Activated CD4-positive, alpha-beta memory T cell treated with anti-CD3 and anti-CD28 coated beads for 36 hours (primary cell): Measurements from ENCODE around the gene APBB1IP. TPM values are rescaled to one million over a fixed set of nuclear protein-coding genes. Genes with fewer than 3 reads are reported as not detected.
"Not testable (repeated sequence)": the region's sequence is repeated elsewhere in the genome, so short reads cannot be mapped to it uniquely, and the experiment has no call there.

Experiments
- CTCF ChIA-PET: fragments of 350-600 bp; sonication (Branson Sonifier 250); formaldehyde crosslinking; loops from one replicate; lab custom pipeline; 2021; ENCODE audit warnings: antibody characterized with exemption, inconsistent platforms; lab: Charles Lee
- POLR2A ChIA-PET: fragments of 350-600 bp; sonication (Branson Sonifier 250); formaldehyde crosslinking; loops from one replicate; lab custom pipeline; 2021; ENCODE audit warnings: antibody characterized with exemption; lab: Charles Lee
- DNase-seq: peaks from one replicate; pipeline ENCODE4 v3.0.0-alpha.2; 2020
- H3K27ac Mint-ChIP-seq: one replicate; pipeline ENCODE4 v1.8.0; 2021; ENCODE audit warnings: mixed read lengths
- H3K27me3 Mint-ChIP-seq: one replicate; pipeline ENCODE4 v1.8.0; 2021; ENCODE audit warnings: mixed read lengths
- H3K36me3 Mint-ChIP-seq: one replicate; pipeline ENCODE4 v1.8.0; 2021; ENCODE audit warnings: mixed read lengths
- H3K4me1 Mint-ChIP-seq: one replicate; pipeline ENCODE4 v1.8.0; 2021; ENCODE audit warnings: low read depth, mixed read lengths
- H3K4me3 Mint-ChIP-seq: one replicate; pipeline ENCODE4 v1.8.0; 2021; ENCODE audit warnings: mild to moderate bottlenecking, mixed read lengths
- H3K9me3 Mint-ChIP-seq: one replicate; pipeline ENCODE4 v1.8.0; 2021; ENCODE audit warnings: mixed read lengths
- intact Hi-C: fragments of 100-400 bp; cut with micrococcal nuclease; formaldehyde crosslinking; loops from one replicate; pipeline ENCODE4 v1.15.1; 2023
- total RNA-seq, 2 experiments: library from RNA; stranded (reverse); gene quantifications; one replicate each; pipeline ENCODE4 v1.2.3, GENCODE V29; 2021

Gene APBB1IP
- total RNA-seq, 2 experiments from 2014 or later: 50.1 to 52.1 TPM

DNA sequence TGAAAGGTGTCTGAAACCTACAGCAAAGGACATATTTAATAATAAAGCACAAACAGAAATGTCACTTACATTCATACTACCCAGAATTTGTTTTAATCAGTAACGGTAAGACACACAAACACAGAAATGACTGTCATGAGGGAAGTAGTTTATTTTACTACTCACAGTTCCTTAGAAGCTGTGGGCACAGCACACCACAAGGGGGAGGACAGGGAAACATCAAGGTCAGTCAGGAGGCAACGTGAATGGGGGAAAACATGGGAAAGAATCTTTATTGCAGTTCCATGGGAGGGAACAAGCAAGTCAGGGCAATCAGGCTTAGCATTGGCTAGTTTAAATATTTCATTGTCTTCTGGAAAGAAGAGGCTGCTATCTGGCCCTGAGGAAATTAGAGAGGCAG, 135.5 kb downstream of the APBB1IP start:
- H3K4me1 Mint-ChIP-seq: peaks cover 4% of the 10 kb centered on the region
- ChIA-PET POLR2A (no interaction called here), CTCF (no interaction called here)
- H3K4me3 Mint-ChIP-seq: no peak overlapping the region
- peaks cover 15% of the 10 kb centered on the region for H3K9me3 Mint-ChIP-seq
- H3K27me3 Mint-ChIP-seq: no peaks in the 10 kb centered on the region
- no peak overlapping the region for H3K27ac Mint-ChIP-seq
- H3K36me3 Mint-ChIP-seq: peaks cover 48% of the 10 kb centered on the region
- no peak for DNase-seq
- intact Hi-C loops: loop anchor here (1.0 kb wide), 1 partner anchor 11 kb away; no protein-coding TSS in a partner anchor

DNA sequence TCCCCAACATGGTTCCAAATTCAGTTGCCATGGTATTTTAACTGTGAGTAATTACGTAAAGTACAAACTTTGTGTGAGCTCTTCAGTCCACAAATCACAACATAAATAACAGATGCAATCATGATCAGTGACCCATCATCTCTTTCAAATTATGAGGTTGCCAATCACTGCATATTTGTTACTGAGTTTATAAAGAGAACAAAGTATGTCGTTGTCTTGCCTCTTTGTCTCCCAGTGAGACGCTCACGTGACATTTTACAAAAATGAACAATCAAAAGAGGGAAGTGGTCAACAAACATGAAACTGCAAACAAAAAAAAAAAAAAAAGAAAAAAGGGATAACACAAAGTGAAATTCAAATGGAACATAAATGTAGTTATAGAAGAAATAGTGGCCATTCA, 136.6 kb downstream of the APBB1IP start:
- H3K27me3 Mint-ChIP-seq: no peaks in the 10 kb centered on the region
- POLR2A ChIA-PET: no interaction called here
- H3K36me3 Mint-ChIP-seq: peaks cover 42% of the 10 kb centered on the region
- H3K27ac Mint-ChIP-seq: no peak overlapping the region
- H3K4me3 Mint-ChIP-seq: no peak overlapping the region
- intact Hi-C loops: no loop called here
- peaks cover 15% of the 10 kb centered on the region for H3K9me3 Mint-ChIP-seq
- CTCF ChIA-PET: no interaction called here
- peaks cover 4% of the 10 kb centered on the region for H3K4me1 Mint-ChIP-seq
- DNase-seq: no peak

DNA sequence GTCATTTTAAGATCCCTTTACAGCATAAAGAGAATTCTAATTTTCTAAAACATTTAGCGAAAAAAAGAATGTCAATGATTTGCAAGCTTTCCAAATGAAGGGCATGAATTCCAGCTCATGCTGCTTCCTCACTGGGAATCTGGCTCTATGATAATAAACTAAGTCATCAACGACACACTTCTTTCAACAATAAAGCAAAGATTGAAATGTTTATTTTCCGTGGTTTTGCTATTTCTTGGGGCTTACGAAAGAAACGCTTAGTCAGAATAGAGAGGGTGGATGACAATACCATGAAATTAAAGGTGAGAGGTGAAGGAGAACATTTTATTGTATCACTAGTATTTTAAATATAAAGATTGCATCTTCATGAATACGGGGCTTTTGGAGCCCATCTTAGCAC, 140.2 kb downstream of the APBB1IP start:
- H3K4me3 Mint-ChIP-seq, DNase-seq, H3K27ac Mint-ChIP-seq, POLR2A ChIA-PET, H3K27me3 Mint-ChIP-seq, intact Hi-C loops, H3K4me1 Mint-ChIP-seq, CTCF ChIA-PET: not testable (repeated sequence)
- Mint-ChIP-seq H3K36me3 (peaks cover 15% of the 10 kb centered on the region), H3K9me3 (peaks cover 15% of the 10 kb centered on the region)

DNA sequence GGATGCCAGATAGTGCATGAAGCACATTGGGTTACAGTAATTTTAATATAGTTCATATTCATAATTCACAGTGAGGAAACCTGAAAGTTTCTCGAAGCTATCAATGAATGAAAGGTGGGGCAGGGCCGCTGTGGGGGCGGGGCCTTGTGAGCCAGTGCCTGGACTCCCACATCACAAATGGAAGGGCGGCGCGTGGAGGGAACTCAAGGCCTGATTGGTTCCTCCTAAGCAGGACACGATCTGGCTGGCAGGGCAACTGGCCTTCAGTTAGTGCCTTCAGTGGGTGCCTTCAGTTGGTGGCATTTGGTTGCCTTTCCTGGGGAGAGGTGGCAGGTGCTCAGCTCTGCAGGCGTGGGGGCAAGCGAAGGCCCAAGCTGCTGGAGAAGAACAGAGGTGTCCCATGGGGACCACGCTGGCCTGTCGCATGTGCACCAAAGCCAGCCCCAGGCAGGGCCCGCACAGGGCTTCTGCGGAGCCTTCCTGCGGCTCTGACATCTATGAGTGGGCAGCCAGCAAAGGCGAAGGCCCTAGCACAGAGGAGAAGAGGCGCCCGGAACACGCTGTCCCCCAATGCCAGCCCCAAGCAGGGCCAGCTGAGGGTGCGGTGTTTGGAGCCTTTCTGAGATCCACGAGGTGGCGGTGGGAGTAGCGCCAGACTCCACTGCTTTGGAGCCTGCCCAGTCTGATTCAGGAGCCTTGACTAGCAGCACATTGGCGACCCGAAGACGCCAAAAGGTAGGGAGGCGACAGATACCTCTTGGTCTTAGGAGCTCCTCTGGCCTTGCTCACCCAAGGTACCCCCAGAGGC, 141.3 kb downstream of the APBB1IP start:
- peaks cover 4% of the 10 kb centered on the region for H3K4me1 Mint-ChIP-seq
- peaks cover 10% of the 10 kb centered on the region for H3K36me3 Mint-ChIP-seq
- H3K4me3 Mint-ChIP-seq: no peak overlapping the region
- DNase-seq: no peak
- no peak overlapping the region for H3K27ac Mint-ChIP-seq
- H3K9me3 Mint-ChIP-seq: peaks cover 13% of the 10 kb centered on the region
- H3K27me3 Mint-ChIP-seq: no peaks in the 10 kb centered on the region
- ChIA-PET CTCF (no interaction called here), POLR2A (no interaction called here)
- intact Hi-C loops: no loop called here

DNA sequence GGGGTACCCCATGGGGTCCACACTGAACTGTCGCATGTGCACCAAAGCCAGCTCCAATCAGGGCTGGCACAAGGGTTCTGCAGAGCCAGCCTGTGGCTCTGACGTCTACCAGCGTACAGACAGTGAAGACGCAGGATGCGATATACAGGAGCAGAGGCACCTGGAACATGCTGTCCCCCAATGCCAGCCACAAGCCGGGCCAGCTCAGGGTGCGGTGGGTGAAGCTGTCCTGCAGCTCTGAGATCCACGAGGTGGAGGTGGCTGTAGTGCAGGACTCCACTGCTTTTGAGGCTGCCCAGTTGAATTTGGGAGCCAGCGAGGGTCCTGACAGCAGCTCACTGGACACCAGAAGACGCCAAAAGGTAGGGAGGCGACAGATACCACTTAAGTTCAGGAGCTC, 148.1 kb downstream of the APBB1IP start:
- no peaks in the 10 kb centered on the region for H3K36me3 Mint-ChIP-seq
- CTCF ChIA-PET: no interaction called here
- no peak overlapping the region for H3K4me3 Mint-ChIP-seq

DNA sequence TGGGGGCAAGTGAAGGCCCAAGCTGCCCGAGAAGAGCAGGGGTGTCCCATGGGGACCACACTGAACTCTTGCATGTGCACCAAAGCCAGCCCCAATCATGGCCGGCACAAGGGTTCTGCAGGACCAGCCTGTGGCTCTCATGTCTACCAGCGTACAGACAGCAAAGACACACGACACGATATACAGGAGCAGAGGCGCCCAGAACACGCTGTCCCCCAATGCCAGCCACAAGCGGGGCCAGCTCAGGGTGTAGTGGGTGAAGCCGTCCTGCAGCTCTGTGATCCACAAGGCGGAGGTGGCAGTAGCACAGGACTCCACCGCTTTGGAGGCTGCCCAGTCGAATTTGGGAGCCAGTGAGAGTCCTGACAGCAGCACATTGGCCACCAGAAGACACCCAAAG, 150.5 kb downstream of the APBB1IP start:
- POLR2A ChIA-PET: no interaction called here
- H3K9me3 Mint-ChIP-seq: no peaks in the 10 kb centered on the region
- CTCF ChIA-PET: no interaction called here
- no peaks in the 10 kb centered on the region for H3K4me1 Mint-ChIP-seq
- intact Hi-C loops: no loop called here
- no peak overlapping the region for H3K27ac Mint-ChIP-seq
- DNase-seq: no peak
- no peak overlapping the region for H3K4me3 Mint-ChIP-seq
- no peaks in the 10 kb centered on the region for H3K27me3 Mint-ChIP-seq
- peaks cover 6% of the 10 kb centered on the region for H3K36me3 Mint-ChIP-seq

More for the DNA sequence above, 148.1 kb downstream of the APBB1IP start:
- H3K9me3 Mint-ChIP-seq: no peaks in the 10 kb centered on the region
- no peaks in the 10 kb centered on the region for H3K27me3 Mint-ChIP-seq
- POLR2A ChIA-PET: interaction anchor here (0.6 kb wide), 1 partner anchor 148 kb away, joined by 3 read pairs; no protein-coding TSS in a partner anchor
- no peak for DNase-seq
- intact Hi-C loops: no loop called here
- H3K4me1 Mint-ChIP-seq: no peaks in the 10 kb centered on the region
- no peak overlapping the region for H3K27ac Mint-ChIP-seq

DNA sequence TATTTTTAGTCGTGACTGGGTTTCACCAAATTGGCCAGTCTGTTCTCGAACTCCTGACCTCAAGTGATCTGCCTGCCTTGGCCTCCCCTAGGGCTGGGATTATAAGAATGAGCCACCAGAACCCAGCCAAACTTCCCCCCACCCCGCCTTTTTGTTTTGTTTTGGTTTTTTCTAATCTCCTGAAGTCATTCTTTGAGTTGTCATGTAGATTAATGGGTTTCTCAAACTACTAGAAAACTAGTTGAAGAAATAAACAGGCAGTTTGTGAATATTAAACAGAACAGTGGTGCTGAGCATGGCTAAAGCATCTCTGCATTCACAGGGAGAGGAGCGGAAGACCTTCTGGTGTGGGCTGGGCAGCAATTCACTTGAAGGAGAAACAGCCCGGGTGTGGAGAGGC, 151.7 kb downstream of the APBB1IP start:
- H3K27me3 Mint-ChIP-seq, CTCF ChIA-PET, H3K9me3 Mint-ChIP-seq, DNase-seq, H3K4me3 Mint-ChIP-seq, intact Hi-C loops, H3K36me3 Mint-ChIP-seq, H3K4me1 Mint-ChIP-seq, H3K27ac Mint-ChIP-seq: not testable (repeated sequence)
- POLR2A ChIA-PET: interaction anchor here (0.6 kb wide), 1 partner anchor 598 kb away, joined by 4 read pairs; no protein-coding TSS in a partner anchor

DNA sequence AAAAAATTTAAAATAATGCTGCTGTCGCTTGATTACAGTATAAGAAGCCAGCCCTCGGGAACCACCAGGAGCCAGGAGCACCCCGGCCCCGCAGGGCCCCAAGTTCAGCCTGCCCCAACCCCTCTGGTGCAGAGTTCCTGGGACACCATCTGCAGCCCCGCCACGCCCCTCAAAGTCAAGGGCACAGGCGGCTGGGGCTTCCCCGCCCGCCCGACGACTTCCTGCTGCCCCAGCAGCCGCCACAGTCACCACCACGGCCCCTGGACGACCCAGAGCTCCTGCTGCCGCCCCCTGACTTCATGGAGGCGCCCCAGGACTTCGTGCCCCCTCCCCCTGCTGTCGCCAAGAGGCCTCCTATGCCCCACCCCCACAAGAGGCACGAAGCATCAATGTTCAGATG, 155.8 kb downstream of the APBB1IP start:
- DNase-seq: no peak
- intact Hi-C loops: no loop called here
- H3K4me3 Mint-ChIP-seq: no peak overlapping the region
- H3K27me3 Mint-ChIP-seq: no peaks in the 10 kb centered on the region
- POLR2A ChIA-PET: no interaction called here
- H3K4me1 Mint-ChIP-seq: no peaks in the 10 kb centered on the region
- no peak overlapping the region for H3K27ac Mint-ChIP-seq
- H3K36me3 Mint-ChIP-seq: peaks cover 6% of the 10 kb centered on the region
- H3K9me3 Mint-ChIP-seq: no peaks in the 10 kb centered on the region
- CTCF ChIA-PET: no interaction called here

DNA sequence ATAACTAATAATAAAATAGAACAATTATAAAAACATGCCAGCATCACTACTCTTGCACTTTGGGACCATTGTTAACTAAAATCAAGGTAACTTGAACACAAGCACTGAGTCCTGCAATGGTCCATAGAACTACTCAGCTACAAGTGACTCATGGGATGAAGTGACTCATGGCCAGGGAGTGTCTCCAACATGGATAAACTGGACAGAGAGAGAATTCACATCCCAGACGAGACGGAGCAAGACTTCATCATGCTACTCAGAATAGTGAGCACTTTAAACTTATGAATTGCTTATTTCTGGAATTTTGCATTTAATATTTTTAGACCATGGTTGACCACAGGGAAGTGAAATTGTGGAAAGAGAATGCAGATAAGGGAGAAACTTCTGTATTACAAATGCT, 165.1 kb downstream of the APBB1IP start:
- DNase-seq, H3K36me3 Mint-ChIP-seq, H3K27ac Mint-ChIP-seq, intact Hi-C loops, H3K4me3 Mint-ChIP-seq, H3K27me3 Mint-ChIP-seq, H3K9me3 Mint-ChIP-seq, H3K4me1 Mint-ChIP-seq: not testable (repeated sequence)
- ChIA-PET POLR2A (interaction anchor here (0.6 kb wide), 1 partner anchor 10 kb away, joined by 3 read pairs; no protein-coding TSS in a partner anchor), CTCF (interaction anchor here (0.6 to 1.0 kb wide), 2 partner anchors 134 to 268 kb away, joined by 3 to 4 read pairs; no protein-coding TSS in a partner anchor)

DNA sequence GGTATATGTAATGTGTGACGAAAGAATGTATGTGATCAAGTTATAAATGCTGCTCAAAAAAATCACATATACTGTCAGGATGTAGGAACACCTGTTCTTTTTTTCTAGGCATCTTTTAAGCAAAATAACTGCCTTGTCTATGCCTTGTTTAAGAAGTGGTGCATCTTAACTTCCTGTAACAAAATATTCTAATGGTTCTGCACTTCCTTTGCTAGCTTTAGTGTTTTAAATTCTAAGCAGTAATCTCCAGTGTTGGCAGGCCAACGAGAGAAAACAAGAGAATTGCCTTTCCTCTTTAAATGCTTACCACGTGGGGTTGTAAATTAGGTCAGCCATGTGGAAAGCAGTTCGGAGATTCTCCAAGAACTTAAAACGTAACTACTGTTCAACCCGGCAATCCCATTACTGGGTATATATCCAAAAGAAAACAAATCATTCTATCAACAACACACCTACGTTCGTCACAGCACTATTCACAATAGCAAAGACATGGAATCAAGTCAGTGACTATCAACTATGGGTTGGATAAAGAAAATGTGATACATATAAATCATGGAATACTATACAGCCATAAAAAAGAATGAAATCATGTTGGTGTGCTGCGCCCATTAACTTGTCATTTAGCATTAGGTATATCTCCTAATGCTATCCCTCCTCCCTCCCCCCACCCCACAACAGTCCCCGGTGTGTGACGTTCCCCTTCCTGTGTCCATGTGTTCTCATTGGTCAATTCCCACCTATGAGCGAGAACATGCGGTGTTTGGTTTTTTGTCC, 166.4 kb downstream of the APBB1IP start:
- POLR2A ChIA-PET, H3K27me3 Mint-ChIP-seq, DNase-seq, H3K36me3 Mint-ChIP-seq, H3K27ac Mint-ChIP-seq, H3K4me3 Mint-ChIP-seq, H3K4me1 Mint-ChIP-seq, H3K9me3 Mint-ChIP-seq, intact Hi-C loops: not testable (repeated sequence)
- CTCF ChIA-PET: interaction anchor here (1.0 kb wide), 2 partner anchors 269 to 277 kb away, joined by 3 to 4 read pairs; no protein-coding TSS in a partner anchor

DNA sequence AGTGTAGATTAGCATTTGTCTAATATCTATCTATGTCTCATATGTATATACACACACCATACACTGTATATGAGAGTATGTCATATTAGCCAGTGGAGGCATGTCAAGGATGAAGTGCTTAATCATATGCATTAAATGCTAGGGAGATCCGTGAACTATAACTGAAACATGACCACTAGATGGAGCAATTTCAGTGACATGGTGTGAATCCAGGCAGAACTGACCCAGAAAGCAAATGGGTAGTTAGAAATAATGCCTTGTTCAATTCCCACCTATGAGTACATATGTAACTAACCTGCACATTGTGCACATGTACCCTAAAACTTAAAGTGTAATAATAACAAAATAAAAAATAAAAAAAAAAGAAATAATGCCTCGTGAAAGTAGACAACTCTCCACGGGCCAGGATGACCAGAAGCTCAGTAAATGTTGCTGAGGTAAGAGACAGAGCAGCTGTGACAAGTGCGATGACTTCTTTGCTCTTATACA, 168.3 kb downstream of the APBB1IP start:
- intact Hi-C loops: loop anchor here (1.0 kb wide), 1 partner anchor 276 kb away; no protein-coding TSS in a partner anchor
- CTCF ChIA-PET: interaction anchor here (0.6 to 1.0 kb wide), 7 partner anchors 60 to 775 kb away, joined by 3 to 5 read pairs (median 4); no protein-coding TSS in a partner anchor
- H3K36me3 Mint-ChIP-seq, H3K27ac Mint-ChIP-seq, POLR2A ChIA-PET, DNase-seq, H3K27me3 Mint-ChIP-seq, H3K4me1 Mint-ChIP-seq, H3K4me3 Mint-ChIP-seq, H3K9me3 Mint-ChIP-seq: not testable (repeated sequence)
